Breast epithelium (tissue), 3 donors: Measurements from ENCODE around the gene SLC34A1.

ENCODE experiments used
- POLR2A ChIP-seq: fragments of 450-650 bp; IDR thresholded peaks from one replicate; pipeline ENCODE4 v1.6.1; 2016; ENCODE audit warnings: antibody characterized with exemption, mild to moderate bottlenecking, moderate library complexity
- POLR2AphosphoS5 ChIP-seq, 3 donors: sonication (generic); formaldehyde crosslinking; IDR thresholded peaks; one replicate each; pipeline ENCODE4 v1.6.1; 2017; ENCODE audit warnings: antibody characterized with exemption in 3 of 3
- TF ChIP-seq, protein P1 (sequence below), 3 donors: fragments of 450-650 bp; IDR thresholded peaks; one replicate each; pipeline ENCODE4 v1.5.1; 2016 to 2017; ENCODE audit warnings: antibody characterized with exemption in 3 of 3, mild to moderate bottlenecking in 3 of 3, moderate library complexity in 3 of 3

DNA sequence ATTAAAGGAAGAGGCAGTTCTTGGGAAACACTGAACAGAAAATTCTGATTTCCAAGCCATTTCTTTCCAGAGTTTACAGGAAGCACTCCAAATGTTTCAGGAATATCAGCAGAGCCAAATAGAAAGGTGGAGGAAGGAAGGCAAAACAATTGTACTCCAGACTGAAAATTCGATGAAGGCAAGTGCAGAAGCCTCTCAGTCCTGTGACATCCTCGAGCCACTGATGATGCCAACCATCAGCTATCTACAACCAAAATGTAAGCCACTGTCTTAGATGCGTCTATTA lies 34.9 kb upstream of the SLC34A1 start:
- TF ChIP-seq, protein P1, sequence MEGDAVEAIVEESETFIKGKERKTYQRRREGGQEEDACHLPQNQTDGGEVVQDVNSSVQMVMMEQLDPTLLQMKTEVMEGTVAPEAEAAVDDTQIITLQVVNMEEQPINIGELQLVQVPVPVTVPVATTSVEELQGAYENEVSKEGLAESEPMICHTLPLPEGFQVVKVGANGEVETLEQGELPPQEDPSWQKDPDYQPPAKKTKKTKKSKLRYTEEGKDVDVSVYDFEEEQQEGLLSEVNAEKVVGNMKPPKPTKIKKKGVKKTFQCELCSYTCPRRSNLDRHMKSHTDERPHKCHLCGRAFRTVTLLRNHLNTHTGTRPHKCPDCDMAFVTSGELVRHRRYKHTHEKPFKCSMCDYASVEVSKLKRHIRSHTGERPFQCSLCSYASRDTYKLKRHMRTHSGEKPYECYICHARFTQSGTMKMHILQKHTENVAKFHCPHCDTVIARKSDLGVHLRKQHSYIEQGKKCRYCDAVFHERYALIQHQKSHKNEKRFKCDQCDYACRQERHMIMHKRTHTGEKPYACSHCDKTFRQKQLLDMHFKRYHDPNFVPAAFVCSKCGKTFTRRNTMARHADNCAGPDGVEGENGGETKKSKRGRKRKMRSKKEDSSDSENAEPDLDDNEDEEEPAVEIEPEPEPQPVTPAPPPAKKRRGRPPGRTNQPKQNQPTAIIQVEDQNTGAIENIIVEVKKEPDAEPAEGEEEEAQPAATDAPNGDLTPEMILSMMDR (IDR thresholded peaks at IDR 0.05), result no peak
- TF ChIP-seq POLR2AphosphoS5 (IDR thresholded peaks at IDR 0.05) (no peak), POLR2A (no peak)
